ENCODE results near the gene DOK3. TPM values are rescaled to one million over a fixed set of nuclear protein-coding genes. Genes with fewer than 3 reads are reported as not detected.
A peak's percentile ranks its signal among the peaks of the same experiment; 100 is the strongest.

The DOK3 gene
- total RNA-seq, 1 donor from 2014 or later: 3.3 TPM

- ATAC-seq: no peak
Observed at GRCh38 chr5:177465044-177465443, 44.6 kb downstream of the DOK3 start.

- no peak for ATAC-seq
Observed at GRCh38 chr5:177462021-177462670, 47.5 kb downstream of the DOK3 start.

GRCh38 chr5:177459819-177460628, 49.6 kb downstream of the DOK3 start:
- ATAC-seq: no peak

GRCh38 chr5:177459357-177459756, 50.3 kb downstream of the DOK3 start:
- no peak for ATAC-seq

GRCh38 chr5:177458912-177459350, 50.7 kb downstream of the DOK3 start:
- no peak for ATAC-seq

- no peak for ATAC-seq
Observed at GRCh38 chr5:177457852-177458681, 51.6 kb downstream of the DOK3 start.

- ATAC-seq: peak; percentile 55
Observed at GRCh38 chr5:177456976-177457851, 52.4 kb downstream of the DOK3 start.

- ATAC-seq: no peak
Observed at GRCh38 chr5:177456591-177456964, 53.0 kb downstream of the DOK3 start.

- peak; percentile 61 for ATAC-seq
Observed at GRCh38 chr5:177455661-177456590, 53.7 kb downstream of the DOK3 start.

- ATAC-seq: peak; percentile 51
Observed at GRCh38 chr5:177455036-177455660, 54.5 kb downstream of the DOK3 start.

GRCh38 chr5:177454397-177455035, 55.1 kb downstream of the DOK3 start:
- ATAC-seq: peak; percentile 63

GRCh38 chr5:177453852-177454396, 55.7 kb downstream of the DOK3 start:
- ATAC-seq: peak; percentile 2

GRCh38 chr5:177452688-177453638, 56.7 kb downstream of the DOK3 start:
- no peak for ATAC-seq

Other genes with a start within 250 kb of the DOK3 start
- gene RAB24, start 206.1 kb downstream of the DOK3 start, total RNA-seq: 31.8 TPM
- 144 TPM for gene PRELID1, start 206.0 kb downstream of the DOK3 start, total RNA-seq
- 7.8 TPM for gene MXD3, start 197.9 kb downstream of the DOK3 start, total RNA-seq
- gene LMAN2, start 158.2 kb downstream of the DOK3 start, total RNA-seq: 162 TPM
- 59.5 TPM for gene RGS14, start 151.9 kb downstream of the DOK3 start, total RNA-seq
- 0.60 TPM for gene SLC34A1, start 125.4 kb downstream of the DOK3 start, total RNA-seq
- not detected for gene PFN3, start 109.2 kb downstream of the DOK3 start, total RNA-seq
- 32.8 TPM for gene F12, start 100.3 kb downstream of the DOK3 start, total RNA-seq
- 26.6 TPM for gene GRK6, start 83.2 kb downstream of the DOK3 start, total RNA-seq
- 4.3 TPM for gene PRR7, start 63.0 kb downstream of the DOK3 start, total RNA-seq
- 27.2 TPM for gene DBN1, start 36.2 kb downstream of the DOK3 start, total RNA-seq
- 23.0 TPM for gene PDLIM7, start 12.2 kb downstream of the DOK3 start, total RNA-seq
- 64.2 TPM for gene DDX41, start 7.1 kb upstream of the DOK3 start, total RNA-seq
- 31.6 TPM for gene FAM193B, start 44.7 kb upstream of the DOK3 start, total RNA-seq
- 116 TPM for gene TMED9, start 82.4 kb upstream of the DOK3 start, total RNA-seq
- 13.1 TPM for gene B4GALT7, start 90.3 kb upstream of the DOK3 start, total RNA-seq

Data from esophagus mucosa (tissue), 1 donor.